Loucy (cell line): Measurements from ENCODE around the gene UBFD1.

ENCODE experiments used
- H2AFZ ChIP-seq: fragments of 200-600 bp; sonication (generic); 2 replicates; pipeline ENCODE4 v1.6.0; 2016; ENCODE audit warnings: antibody characterized with exemption, mild to moderate bottlenecking, low read length, moderate library complexity
- H3F3A ChIP-seq: fragments of 200-600 bp; 2 replicates; pipeline ENCODE4 v1.6.0; 2016; ENCODE audit warnings: antibody characterized with exemption, low read depth, mild to moderate bottlenecking
- H3K27me3 ChIP-seq: fragments of 200-600 bp; sonication (generic); 2 replicates; pipeline ENCODE4 v1.6.1; 2014; ENCODE audit warnings: low read length, mild to moderate bottlenecking; ENCODE audit not compliant: insufficient read depth, poor library complexity, severe bottlenecking
- H3K36me3 ChIP-seq: fragments of 200-600 bp; sonication (generic); 2 replicates; pipeline ENCODE4 v1.6.1; 2016; ENCODE audit warnings: low read length; ENCODE audit not compliant: insufficient read depth
- H3K4me1 ChIP-seq: fragments of 200-600 bp; sonication (generic); 2 replicates; pipeline ENCODE4 v1.5.1; 2014; ENCODE audit warnings: low read length, mild to moderate bottlenecking; ENCODE audit not compliant: insufficient read depth, poor library complexity, severe bottlenecking
- H3K4me2 ChIP-seq: fragments of 200-600 bp; sonication (generic); 2 replicates; pipeline ENCODE4 v1.6.0; 2014; ENCODE audit warnings: antibody characterized with exemption, low read length, low read depth, mild to moderate bottlenecking; ENCODE audit not compliant: poor library complexity, severe bottlenecking
- H3K4me3 ChIP-seq: fragments of 200-600 bp; sonication (generic); 2 replicates; pipeline ENCODE4 v1.5.1; 2014; ENCODE audit warnings: low read length, mild to moderate bottlenecking, mixed read lengths; ENCODE audit not compliant: poor library complexity, severe bottlenecking
- H3K79me2 ChIP-seq: fragments of 200-600 bp; sonication (generic); 2 replicates; pipeline ENCODE4 v1.6.1; 2014; ENCODE audit warnings: low read length; ENCODE audit not compliant: insufficient read depth
- H3K9ac ChIP-seq: fragments of 200-600 bp; sonication (generic); 2 replicates; pipeline ENCODE4 v1.6.0; 2014; ENCODE audit warnings: mild to moderate bottlenecking, low read depth, low read length, moderate library complexity; ENCODE audit not compliant: poor library complexity, severe bottlenecking
- H3K9me2 ChIP-seq: fragments of 200-600 bp; sonication (generic); replicated peaks from 2 replicates; pipeline ENCODE4 v1.6.1; 2016; ENCODE audit warnings: low read depth, low read length, mixed read lengths
- H3K9me3 ChIP-seq: fragments of 200-600 bp; sonication (generic); 2 replicates; pipeline ENCODE4 v1.6.1; 2014; ENCODE audit warnings: mild to moderate bottlenecking, antibody characterized with exemption, low read length, low read depth; ENCODE audit not compliant: insufficient read depth
- H4K20me1 ChIP-seq: fragments of 200-600 bp; sonication (generic); 2 replicates; pipeline ENCODE4 v1.6.0; 2014; ENCODE audit warnings: antibody characterized with exemption, low read length, mild to moderate bottlenecking; ENCODE audit not compliant: insufficient read depth, poor library complexity, severe bottlenecking
- CTCF ChIP-seq: fragments of 200-600 bp; sonication (generic); conservative IDR thresholded peaks from 2 replicates; pipeline ENCODE4 v1.5.1; 2014; ENCODE audit warnings: mild to moderate bottlenecking, antibody characterized with exemption, low read length
- EZH2phosphoT487 ChIP-seq: fragments of 200-600 bp; IDR thresholded peaks from 2 replicates; pipeline ENCODE4 v1.6.1; 2018; ENCODE audit warnings: antibody characterized with exemption, mild to moderate bottlenecking, moderate library complexity, borderline replicate concordance

The UBFD1 gene

GRCh38 chr16:23584186-23585076, 26.9 kb downstream of the UBFD1 start:
- H3K4me2 ChIP-seq = no peak overlapping the region
- peaks cover 3% of the 10 kb centered on the region for H4K20me1 ChIP-seq
- no peaks in the 10 kb centered on the region for H3K27me3 ChIP-seq
- H3F3A ChIP-seq = no peaks in the 10 kb centered on the region
- H3K36me3 ChIP-seq = peaks cover 62% of the 10 kb centered on the region
- no peak overlapping the region for H2AFZ ChIP-seq
- H3K4me1 ChIP-seq = no peaks in the 10 kb centered on the region
- H3K9me3 ChIP-seq = no peaks in the 10 kb centered on the region
- no peak overlapping the region for H3K4me3 ChIP-seq
- no peaks in the 10 kb centered on the region for H3K9me2 ChIP-seq
- no peak overlapping the region for H3K9ac ChIP-seq
- TF ChIP-seq CTCF (no peak), EZH2phosphoT487 (no peak)
- H3K79me2 ChIP-seq = peaks cover 5% of the 10 kb centered on the region; the same call in 1 of the 2 replicates

GRCh38 chr16:23587726-23588125, 30.2 kb downstream of the UBFD1 start:
- Histone ChIP-seq H3K4me3 (no peak overlapping the region), H3K4me1 (no peaks in the 10 kb centered on the region), H3K4me2 (no peak overlapping the region), H3K36me3 (peaks cover 64% of the 10 kb centered on the region; the same call in 1 of the 2 replicates), H3K79me2 (peaks cover 34% of the 10 kb centered on the region), H3K9me2 (no peaks in the 10 kb centered on the region), H3K27me3 (no peaks in the 10 kb centered on the region), H3K9me3 (no peaks in the 10 kb centered on the region), H4K20me1 (peaks cover 17% of the 10 kb centered on the region), H3F3A (no peaks in the 10 kb centered on the region), H2AFZ (no peak overlapping the region), H3K9ac (no peak overlapping the region)
- TF ChIP-seq CTCF (no peak), EZH2phosphoT487 (no peak)

- H3K4me1 ChIP-seq = peaks cover 3% of the 10 kb centered on the region
- TF ChIP-seq EZH2phosphoT487 (no peak), CTCF (no peak)
- peaks cover 56% of the 10 kb centered on the region for H3K79me2 ChIP-seq
- no peak overlapping the region for H2AFZ ChIP-seq
- no peak overlapping the region for H3K9ac ChIP-seq
- no peaks in the 10 kb centered on the region for H3K9me3 ChIP-seq
- H3K36me3 ChIP-seq = peaks cover 56% of the 10 kb centered on the region; the same call in 1 of the 2 replicates
- no peak overlapping the region for H3K4me2 ChIP-seq
- H3K4me3 ChIP-seq = no peak overlapping the region
- H3F3A ChIP-seq = no peaks in the 10 kb centered on the region
- no peaks in the 10 kb centered on the region for H3K9me2 ChIP-seq
- H3K27me3 ChIP-seq = no peaks in the 10 kb centered on the region
- peaks cover 36% of the 10 kb centered on the region for H4K20me1 ChIP-seq
These were observed 32.7 kb downstream of the UBFD1 start for GRCh38 chr16:23590181-23590580.
